T-helper 2 cell treated with Interferon-gamma antibody and Interleukin-4, amounts not matched to agents 5 μg/mL and 100 μg/mL, for 36 hours (primary cell): Measurements from ENCODE around the gene NCL.

Experiments
- DNase-seq: peaks from one replicate; pipeline ENCODE4 v3.0.0; 2021; ENCODE audit warnings: low spot score
- H3K27ac Mint-ChIP-seq: one replicate; pipeline ENCODE4 v1.8.0; 2021; ENCODE audit warnings: mild to moderate bottlenecking, mixed read lengths
- H3K27me3 Mint-ChIP-seq: one replicate; pipeline ENCODE4 v1.8.0; 2021; ENCODE audit warnings: low read depth, mixed read lengths
- H3K36me3 Mint-ChIP-seq: one replicate; pipeline ENCODE4 v1.8.0; 2021; ENCODE audit warnings: low read depth, mixed read lengths
- H3K4me1 Mint-ChIP-seq: one replicate; pipeline ENCODE4 v1.8.0; 2021; ENCODE audit warnings: low read depth, mixed read lengths
- H3K4me3 Mint-ChIP-seq: one replicate; pipeline ENCODE4 v1.8.0; 2022; ENCODE audit warnings: mild to moderate bottlenecking, moderate library complexity, mixed read lengths
- H3K9me3 Mint-ChIP-seq: one replicate; pipeline ENCODE4 v1.8.0; 2021; ENCODE audit warnings: mixed read lengths

Gene NCL, protein sequence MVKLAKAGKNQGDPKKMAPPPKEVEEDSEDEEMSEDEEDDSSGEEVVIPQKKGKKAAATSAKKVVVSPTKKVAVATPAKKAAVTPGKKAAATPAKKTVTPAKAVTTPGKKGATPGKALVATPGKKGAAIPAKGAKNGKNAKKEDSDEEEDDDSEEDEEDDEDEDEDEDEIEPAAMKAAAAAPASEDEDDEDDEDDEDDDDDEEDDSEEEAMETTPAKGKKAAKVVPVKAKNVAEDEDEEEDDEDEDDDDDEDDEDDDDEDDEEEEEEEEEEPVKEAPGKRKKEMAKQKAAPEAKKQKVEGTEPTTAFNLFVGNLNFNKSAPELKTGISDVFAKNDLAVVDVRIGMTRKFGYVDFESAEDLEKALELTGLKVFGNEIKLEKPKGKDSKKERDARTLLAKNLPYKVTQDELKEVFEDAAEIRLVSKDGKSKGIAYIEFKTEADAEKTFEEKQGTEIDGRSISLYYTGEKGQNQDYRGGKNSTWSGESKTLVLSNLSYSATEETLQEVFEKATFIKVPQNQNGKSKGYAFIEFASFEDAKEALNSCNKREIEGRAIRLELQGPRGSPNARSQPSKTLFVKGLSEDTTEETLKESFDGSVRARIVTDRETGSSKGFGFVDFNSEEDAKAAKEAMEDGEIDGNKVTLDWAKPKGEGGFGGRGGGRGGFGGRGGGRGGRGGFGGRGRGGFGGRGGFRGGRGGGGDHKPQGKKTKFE

DNA sequence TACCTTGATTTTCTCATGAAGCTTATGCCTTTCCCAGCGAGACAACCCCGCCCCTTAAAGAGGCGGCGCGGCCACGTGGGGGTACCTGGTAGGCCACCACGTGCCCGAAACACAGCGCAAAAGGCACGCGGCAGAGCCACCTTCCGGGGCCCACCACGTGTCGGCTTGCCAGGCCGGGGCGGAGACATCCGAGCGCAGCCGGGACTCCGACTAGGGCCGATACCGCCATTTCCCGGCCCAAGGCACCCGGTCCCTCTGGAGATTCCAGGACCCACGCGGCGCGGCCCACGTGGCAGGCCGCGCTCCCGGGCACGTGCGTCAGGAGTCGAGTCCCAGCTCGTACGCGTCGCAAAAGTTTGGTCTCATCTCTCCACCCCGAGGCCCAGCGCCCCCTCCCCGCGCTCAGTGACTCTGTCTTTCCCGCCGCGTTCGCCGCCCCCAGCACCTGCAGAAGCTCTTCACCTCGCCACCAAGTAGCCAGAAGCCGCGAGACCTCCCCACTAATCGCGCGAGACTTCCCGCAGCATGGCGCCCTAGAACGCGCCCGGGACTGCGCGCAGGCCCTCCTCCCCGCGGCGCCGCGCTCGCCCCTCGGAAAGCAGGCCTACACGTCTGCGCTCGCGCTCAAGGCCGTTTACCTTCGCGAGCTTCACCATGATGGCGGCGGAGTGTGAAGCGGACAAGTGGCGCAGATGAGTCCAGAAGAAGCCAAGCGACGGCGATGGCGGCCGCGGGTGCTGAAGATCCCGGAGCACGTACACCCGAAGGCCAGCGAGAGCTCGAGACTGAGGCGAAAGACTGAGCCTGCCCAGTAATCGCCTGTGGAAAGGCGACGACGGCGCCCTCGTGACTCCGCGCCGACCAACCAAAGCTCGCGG is at the start of gene NCL:
TSS of gene NCL (minus strand) at position 787 of the 878 bp plus-strand sequence. CDS start at position 656, 131 bp downstream.
- H3K36me3 Mint-ChIP-seq = peaks cover 42% of the 10 kb centered on the region
- H3K27me3 Mint-ChIP-seq = no peaks in the 10 kb centered on the region
- H3K27ac Mint-ChIP-seq = peak within 1 kb of the TSS; percentile 99
- peak; percentile 81 for DNase-seq
- H3K4me1 Mint-ChIP-seq = peaks cover 34% of the 10 kb centered on the region
- H3K9me3 Mint-ChIP-seq = no peaks in the 10 kb centered on the region
- H3K4me3 Mint-ChIP-seq = peak within 1 kb of the TSS; percentile 96

DNA sequence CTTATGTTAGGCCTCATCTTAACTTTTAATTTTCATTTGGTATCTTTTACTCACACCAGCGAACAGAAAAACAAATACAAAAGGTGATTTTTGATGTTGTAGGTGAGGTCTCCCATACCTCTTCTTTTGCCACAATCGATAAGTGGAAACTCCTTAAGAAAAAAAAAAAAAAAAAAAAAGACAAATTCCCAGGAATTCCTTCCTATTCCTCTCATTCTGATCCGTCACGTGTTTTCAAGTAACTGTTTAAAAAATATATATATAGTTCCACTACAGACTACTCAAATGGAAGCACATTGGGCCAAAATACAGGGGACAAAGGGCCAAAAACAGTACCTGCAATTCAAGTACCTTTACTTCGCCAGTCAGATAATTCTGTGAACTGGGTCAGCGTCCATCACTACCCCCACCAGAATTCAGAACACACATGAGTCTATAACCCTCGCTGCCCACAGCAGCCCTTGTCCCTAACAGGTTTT is 49.5 kb upstream of the NCL start:
- Mint-ChIP-seq H3K27ac (peak overlapping the region; percentile 97), H3K27me3 (no peaks in the 10 kb centered on the region), H3K36me3 (no peaks in the 10 kb centered on the region), H3K9me3 (no peaks in the 10 kb centered on the region), H3K4me1 (peaks cover 30% of the 10 kb centered on the region), H3K4me3 (peak overlapping the region; percentile 96)
- no peak for DNase-seq

DNA sequence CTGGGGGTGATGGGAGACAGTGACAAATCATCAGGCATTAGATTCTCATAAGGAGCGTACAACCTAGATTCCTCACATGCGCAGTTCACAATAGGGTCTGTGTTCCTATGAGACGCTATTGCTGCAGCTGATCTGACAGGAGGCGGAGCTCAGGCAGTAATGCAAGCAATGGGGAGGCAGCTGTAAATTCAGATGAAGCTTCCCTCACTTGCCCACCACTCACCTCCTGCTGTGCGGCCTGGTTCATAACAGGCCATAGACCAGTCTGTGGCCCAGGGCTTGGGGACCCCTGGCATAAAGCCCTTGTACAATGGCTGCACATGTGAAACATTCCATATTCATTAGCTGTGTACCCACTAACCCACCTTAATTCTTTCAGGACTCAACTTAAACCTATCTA is 47.9 kb upstream of the NCL start:
- DNase-seq = no peak
- Mint-ChIP-seq H3K4me3 (no peak overlapping the region), H3K9me3 (no peaks in the 10 kb centered on the region), H3K4me1 (peaks cover 26% of the 10 kb centered on the region), H3K36me3 (no peaks in the 10 kb centered on the region), H3K27ac (no peak overlapping the region), H3K27me3 (no peaks in the 10 kb centered on the region)

DNA sequence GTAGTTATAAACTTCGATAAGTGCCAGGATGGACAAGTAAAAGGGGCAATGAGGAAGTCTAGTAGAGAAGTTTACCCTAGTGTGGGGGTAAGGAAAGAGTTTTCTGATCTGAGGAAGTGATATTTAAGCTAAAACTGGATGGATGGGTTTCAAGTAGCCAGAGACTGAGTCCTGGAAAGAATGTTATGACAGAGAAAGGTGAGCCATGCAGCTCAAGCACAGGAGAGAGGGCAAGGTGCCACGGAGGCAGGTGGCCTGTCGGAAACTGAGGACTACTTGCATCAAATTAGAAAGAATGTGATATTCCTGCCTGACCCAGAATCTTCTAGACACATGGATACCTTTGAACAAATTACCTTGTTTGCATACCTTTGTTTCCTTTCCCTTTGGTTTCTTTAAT is 39.5 kb upstream of the NCL start:
- Mint-ChIP-seq H3K4me1 (no peaks in the 10 kb centered on the region), H3K36me3 (no peaks in the 10 kb centered on the region), H3K27me3 (peaks cover 1% of the 10 kb centered on the region), H3K9me3 (no peaks in the 10 kb centered on the region), H3K27ac (no peak overlapping the region), H3K4me3 (no peak overlapping the region)
- DNase-seq = no peak

DNA sequence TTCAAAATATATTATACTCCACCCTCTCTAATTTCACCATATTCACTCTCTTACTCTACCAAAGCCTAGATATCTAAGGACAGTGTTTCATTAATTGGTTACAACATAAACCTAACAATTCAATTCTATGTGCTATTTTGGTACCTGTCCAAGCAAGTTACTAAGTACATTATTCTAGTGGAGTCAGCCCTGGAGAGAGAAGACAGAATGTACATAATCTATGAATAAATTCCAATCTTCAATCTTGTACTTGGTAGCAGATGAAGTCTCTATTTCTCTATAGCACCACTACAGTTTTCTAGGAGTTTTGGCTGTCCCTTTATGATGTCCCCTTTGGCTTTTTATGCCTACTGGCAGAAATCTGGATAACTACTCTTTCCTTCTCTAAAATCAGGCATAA is 38.3 kb upstream of the NCL start:
- H3K36me3 Mint-ChIP-seq = no peaks in the 10 kb centered on the region
- DNase-seq = no peak
- no peak overlapping the region for H3K4me3 Mint-ChIP-seq
- H3K27me3 Mint-ChIP-seq = peaks cover 2% of the 10 kb centered on the region
- H3K9me3 Mint-ChIP-seq = no peaks in the 10 kb centered on the region
- no peaks in the 10 kb centered on the region for H3K4me1 Mint-ChIP-seq
- no peak overlapping the region for H3K27ac Mint-ChIP-seq

DNA sequence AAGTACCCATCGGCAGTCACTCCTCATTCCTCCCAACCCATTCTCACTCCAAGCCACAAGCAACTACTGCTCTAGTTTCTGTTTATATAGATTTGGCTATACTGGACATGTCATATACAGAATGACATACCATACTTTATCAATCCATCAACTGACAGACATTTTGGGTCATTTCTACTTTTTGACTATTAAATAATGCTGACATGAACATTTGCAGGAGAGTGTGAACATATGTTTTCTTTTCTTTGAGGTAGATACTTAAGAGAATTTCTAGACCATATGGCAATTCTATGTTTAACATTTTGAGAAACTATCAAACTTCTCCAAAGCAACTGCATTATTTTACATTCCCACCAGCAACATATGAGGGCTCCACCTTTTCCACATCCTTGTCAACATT is 33.4 kb upstream of the NCL start:
- Mint-ChIP-seq H3K36me3 (no peaks in the 10 kb centered on the region), H3K4me3 (no peak overlapping the region), H3K4me1 (peaks cover 8% of the 10 kb centered on the region), H3K9me3 (no peaks in the 10 kb centered on the region), H3K27me3 (peaks cover 5% of the 10 kb centered on the region), H3K27ac (no peak overlapping the region)
- DNase-seq = no peak

DNA sequence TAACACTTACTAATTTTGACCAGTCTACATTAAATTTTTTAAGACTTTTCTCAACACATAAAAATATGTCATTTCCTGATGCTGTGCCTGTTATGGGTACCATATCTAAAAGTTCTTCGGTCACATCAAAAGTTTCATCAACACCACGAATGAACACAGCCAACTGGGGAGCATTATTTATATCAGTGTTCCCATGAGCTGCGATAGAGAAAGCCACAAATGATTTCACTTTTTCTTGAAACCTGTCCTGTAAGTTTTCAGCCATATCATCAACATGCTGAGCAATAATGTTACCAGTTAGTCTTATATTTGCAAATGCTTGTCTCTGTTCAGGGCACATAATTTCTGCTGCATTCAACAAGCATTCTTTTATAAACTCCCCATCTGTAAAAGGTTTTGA is 30.4 kb upstream of the NCL start:
- Mint-ChIP-seq H3K4me1 (peaks cover 8% of the 10 kb centered on the region), H3K9me3 (no peaks in the 10 kb centered on the region), H3K27ac (no peak overlapping the region), H3K36me3 (no peaks in the 10 kb centered on the region), H3K4me3 (no peak overlapping the region), H3K27me3 (peaks cover 5% of the 10 kb centered on the region)
- no peak for DNase-seq

DNA sequence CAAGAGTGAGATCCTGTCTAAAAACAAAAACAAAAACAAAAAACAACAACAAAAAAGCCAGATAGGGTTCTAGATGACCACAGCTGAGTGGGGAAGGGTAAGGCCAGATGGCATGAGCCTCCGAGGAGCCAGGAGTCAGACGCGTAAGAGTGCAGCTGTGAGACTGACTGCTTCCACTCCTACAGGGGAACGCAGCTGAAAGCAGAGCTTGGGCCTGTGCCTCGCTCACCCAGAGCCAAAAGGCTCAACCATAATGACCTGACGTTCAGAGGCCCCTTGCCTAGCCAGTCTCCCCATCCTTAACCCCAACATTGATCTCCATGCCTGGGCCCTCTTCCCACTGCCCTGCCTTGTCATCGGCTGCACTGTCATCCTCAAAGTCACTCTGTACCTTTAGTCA is 26.5 kb upstream of the NCL start:
- Mint-ChIP-seq H3K27me3 (peaks cover 4% of the 10 kb centered on the region), H3K27ac (no peak overlapping the region), H3K36me3 (no peaks in the 10 kb centered on the region), H3K4me1 (peaks cover 19% of the 10 kb centered on the region), H3K4me3 (no peak overlapping the region), H3K9me3 (no peaks in the 10 kb centered on the region)
- no peak for DNase-seq

DNA sequence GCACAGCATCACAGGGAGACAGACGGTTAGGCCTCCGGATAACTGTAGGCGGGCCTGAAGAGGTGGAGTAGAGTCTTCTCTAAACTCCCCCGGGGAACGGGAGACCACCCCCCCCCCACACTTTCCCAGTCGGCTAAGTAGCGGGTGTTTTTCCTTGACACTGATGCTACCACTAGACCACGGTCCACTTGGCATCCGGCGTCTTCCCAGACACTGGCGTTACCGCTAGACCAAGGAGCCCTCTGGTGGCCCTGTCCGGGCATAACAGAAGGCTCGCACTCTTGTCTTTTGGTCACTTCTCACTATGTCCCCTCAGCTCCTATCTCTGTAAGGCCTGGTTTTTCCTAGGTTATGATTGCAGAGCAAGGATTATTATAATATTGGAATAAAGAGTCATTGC is 25.7 kb upstream of the NCL start:
- Mint-ChIP-seq H3K9me3 (no peaks in the 10 kb centered on the region), H3K36me3 (no peaks in the 10 kb centered on the region), H3K27ac (no peak overlapping the region), H3K4me1 (peaks cover 16% of the 10 kb centered on the region), H3K27me3 (peaks cover 4% of the 10 kb centered on the region), H3K4me3 (no peak overlapping the region)
- DNase-seq = no peak

DNA sequence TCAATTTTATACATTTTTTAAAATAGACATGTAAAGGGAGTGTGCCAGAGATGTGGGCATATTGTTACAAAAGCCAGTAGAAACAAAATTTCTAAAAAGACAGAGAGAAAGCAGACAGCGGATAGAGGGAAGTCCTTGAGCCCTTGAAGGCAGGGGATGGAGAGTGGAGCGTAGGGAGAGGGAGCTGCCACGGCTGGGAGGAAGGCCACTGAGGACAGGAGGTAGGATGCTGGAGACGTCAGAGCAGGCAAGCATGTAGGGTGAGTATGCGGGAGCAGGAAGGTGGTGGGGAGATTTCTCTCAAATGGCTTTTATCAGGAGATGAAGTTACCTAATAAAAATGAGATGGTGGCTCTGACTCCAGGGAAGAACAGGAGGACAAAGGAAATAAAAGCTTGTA is 24.0 kb upstream of the NCL start:
- Mint-ChIP-seq H3K27ac (no peak overlapping the region), H3K36me3 (no peaks in the 10 kb centered on the region), H3K9me3 (no peaks in the 10 kb centered on the region)

DNA sequence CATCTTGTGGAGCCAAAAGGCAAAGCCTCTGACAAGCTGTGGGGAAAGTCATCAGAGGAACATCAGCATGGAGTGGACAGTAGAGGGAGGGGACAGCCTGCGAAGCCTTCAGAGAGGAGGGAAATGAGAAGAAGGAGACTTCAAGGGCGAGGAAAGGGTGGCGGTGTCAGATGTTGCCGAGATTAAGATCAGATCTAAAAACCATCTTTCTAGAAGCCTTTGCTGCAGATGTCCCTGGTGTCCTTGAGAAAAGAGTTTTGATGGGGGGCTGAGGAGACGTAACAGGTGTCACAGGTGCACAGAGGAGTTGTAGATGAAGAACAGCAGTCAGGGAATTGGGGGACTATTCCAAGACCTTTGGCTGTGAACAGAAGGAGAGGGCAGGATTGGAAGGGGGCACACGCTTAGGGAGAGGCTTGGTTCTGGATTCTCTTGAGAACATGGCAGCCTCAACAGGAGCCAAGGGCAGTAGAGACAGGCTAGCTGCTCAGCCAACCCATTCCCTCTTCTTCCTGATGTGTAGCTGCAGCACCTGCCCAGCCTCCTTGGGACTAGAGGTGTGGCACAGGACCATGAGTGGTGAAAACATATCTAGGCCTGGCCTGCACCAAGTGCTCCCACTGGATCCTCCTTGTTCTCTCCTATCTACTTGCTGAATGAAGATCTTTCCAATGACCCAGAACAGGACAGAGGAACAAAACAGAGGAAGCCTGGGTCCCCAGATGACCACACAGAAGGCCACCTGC is 22.7 kb upstream of the NCL start:
- no peak overlapping the region for H3K4me3 Mint-ChIP-seq
- H3K27me3 Mint-ChIP-seq = no peaks in the 10 kb centered on the region
- no peaks in the 10 kb centered on the region for H3K36me3 Mint-ChIP-seq
- DNase-seq = no peak
- no peaks in the 10 kb centered on the region for H3K9me3 Mint-ChIP-seq
- peaks cover 17% of the 10 kb centered on the region for H3K4me1 Mint-ChIP-seq
- H3K27ac Mint-ChIP-seq = peak overlapping the region; percentile 37

More for the DNA sequence above, 24.0 kb upstream of the NCL start:
- no peak overlapping the region for H3K4me3 Mint-ChIP-seq
- no peak for DNase-seq
- H3K4me1 Mint-ChIP-seq = peaks cover 11% of the 10 kb centered on the region
- no peaks in the 10 kb centered on the region for H3K27me3 Mint-ChIP-seq

DNA sequence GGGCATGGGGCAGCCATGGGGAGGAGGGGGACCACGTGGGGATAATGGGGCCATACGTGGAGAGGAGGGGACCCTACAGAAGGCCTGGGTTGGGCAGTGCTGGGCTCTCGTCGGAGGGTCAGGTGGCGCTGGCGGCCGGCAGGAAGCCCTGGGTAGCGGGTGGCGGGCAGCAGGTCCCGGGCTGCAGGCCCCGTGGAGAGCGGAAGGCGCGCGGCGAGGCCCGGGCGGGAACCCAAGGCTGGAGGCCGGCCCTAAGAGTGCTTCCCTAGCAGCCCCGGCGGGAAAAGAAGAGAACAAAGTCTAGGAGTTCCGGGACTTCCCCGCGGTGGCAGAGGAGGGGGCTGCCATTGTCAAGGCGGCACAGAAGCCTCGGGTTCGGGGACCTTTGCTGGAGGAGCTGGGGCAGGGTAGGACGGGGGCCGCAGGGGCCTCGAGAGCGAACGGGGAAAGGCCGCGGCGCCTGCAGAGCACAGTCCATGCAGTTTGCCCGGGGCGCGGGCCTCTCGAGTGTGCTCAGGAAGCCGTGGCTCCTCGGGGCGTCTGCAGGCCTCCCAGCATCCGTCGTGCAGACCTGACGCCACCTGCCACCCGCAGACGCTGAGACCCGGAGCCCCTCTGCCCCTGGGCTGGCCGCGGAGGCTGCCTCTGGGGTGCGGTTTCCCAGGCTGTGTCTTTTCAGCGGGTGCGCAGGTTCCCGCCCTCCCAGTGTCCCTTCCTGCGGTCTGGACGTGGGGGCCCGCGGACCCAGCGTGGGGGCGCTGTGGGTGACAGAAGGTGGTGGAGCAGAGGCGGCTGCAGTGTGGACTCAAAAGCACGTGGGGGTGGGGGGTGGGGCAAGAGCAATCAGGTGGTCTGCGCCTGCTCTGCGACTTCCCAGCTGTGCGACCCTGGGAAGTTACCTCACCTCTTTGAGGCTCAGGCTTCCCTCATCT is 19.4 kb upstream of the NCL start:
- Mint-ChIP-seq H3K27me3 (no peaks in the 10 kb centered on the region), H3K9me3 (no peaks in the 10 kb centered on the region), H3K36me3 (no peaks in the 10 kb centered on the region), H3K4me1 (peaks cover 17% of the 10 kb centered on the region), H3K27ac (peak overlapping the region; percentile 90), H3K4me3 (peak overlapping the region; percentile 68)
- DNase-seq = peak; percentile 18
